ENCODE data around the gene PERM1.
"Not testable (repeated sequence)": the region's sequence is repeated elsewhere in the genome, so short reads cannot be mapped to it uniquely, and the experiment has no call there.

Gene PERM1

GRCh38 chr1:1017397-1018320, 35.8 kb upstream of the PERM1 start:
- not testable (repeated sequence) for DNase-seq (ENCODE audit: low read depth)

DNA sequence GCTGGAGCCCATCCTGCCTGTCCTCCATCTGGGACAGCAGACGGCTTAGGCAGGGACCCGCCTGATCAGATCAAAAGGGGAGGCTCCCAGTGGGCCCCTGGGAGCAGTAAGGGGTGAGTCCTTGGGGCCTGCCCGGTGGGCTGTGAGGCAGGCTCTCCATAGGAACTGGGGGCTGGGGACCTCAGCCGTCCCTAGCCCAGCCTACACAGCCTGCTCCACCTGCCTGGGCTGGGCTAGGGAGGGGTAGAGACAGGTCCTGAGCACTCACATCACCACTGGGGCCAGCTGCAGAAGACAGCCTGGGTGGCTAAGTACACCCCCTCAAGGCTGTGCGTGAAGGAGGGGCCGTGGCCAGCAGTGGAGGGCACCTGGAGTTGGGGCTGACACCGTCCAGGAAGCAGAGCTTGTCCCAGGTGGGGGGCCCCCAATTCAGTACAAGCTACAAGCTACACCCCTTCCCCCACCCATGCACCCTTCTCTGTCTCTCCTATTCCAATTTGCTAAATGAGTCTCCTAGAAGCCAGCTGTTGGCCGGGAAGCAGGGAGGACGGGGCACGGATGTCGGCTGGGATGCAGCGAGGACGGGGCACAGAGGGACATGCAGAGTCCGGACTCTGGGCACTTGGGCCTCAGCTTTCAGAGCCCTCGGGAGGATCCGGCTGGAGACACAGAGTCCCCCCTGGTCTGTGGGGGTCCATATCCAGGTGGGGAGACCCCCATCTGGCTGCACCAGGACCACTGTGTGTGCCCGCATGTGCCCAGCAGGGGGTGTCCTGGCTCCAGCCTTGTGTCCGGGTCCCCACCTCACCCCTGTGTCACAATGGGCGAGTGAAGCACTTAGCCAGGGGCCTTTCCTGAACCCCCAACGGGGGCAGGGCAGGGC, 33.1 kb upstream of the PERM1 start:
- DNase-seq (ENCODE audit: low read depth) = no peak

GRCh38 chr1:1013922-1014648, 32.2 kb upstream of the PERM1 start:
- DNase-seq (ENCODE audit: low read depth) = no peak

DNA sequence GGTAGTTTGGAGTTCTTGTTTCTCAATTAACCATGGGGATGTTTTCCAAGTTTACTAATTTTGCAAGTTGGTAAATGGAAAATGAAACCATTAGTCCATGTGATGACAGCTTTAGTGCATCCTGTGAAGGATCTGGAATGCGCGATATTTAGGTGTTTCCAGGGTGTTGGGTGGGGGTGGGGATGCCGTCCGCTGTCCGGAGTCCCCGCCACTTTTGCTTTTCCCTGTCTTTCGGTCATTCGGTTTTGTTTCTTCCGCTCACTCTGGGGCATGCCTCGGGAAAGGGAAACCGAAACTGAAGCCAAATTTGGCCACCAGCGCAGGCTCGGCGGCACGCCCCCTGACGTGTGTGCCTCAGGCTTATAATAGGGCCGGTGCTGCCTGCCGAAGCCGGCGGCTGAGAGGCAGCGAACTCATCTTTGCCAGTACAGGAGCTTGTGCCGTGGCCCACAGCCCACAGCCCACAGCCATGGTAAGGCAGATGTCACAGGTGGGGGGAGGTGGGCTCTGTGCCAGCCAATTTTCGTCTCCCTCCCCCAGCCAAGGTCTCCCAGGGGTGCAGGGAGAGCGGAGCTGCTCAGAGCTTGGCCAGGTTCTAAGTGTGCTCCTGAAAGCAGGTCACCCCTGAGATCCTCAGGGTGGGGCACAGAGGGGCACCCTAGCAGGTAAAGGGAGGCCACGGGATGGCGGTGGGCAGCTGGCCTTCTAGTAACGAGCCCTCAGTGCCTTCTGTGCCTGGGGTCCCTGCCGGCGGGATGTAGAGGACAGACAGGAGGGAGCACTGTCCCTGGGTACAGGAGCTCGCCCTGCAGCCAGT, 31.4 kb upstream of the PERM1 start, which contains the start of gene ISG15:
Gene ISG15, plus strand, starts transcription at position 393 of the 817 bp plus-strand sequence. Its CDS starts 77 bp downstream, at position 470.
- DNase-seq (ENCODE audit: low read depth) = peak; percentile 78

- DNase-seq (ENCODE audit: low read depth) = not testable (repeated sequence)
Observed at GRCh38 chr1:1012736-1013104, 30.8 kb upstream of the PERM1 start.

GRCh38 chr1:1011396-1011949, 29.6 kb upstream of the PERM1 start:
- no peak for DNase-seq (ENCODE audit: low read depth)

DNA sequence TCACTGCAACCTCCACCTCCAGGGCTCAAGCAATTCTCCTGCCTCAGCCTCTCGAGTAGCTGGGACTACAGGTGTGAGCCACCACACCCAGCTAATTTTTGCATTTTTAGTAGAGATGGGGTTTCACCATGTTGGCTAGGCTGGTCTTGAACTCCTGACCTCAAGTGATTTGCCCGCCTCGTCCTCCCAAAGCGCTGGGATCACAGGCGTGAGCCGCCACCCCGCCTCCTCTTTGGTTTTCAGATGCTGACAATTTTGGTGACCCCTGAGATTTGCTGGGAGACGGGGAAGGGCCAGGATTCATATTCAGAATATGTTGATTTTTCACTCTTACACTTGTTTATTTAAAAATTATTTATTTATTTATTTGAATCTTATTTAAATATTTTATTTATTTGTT, 28.2 kb upstream of the PERM1 start:
- DNase-seq (ENCODE audit: low read depth) = not testable (repeated sequence)

GRCh38 chr1:1006305-1007159, 24.6 kb upstream of the PERM1 start:
- no peak for DNase-seq (ENCODE audit: low read depth)

DNA sequence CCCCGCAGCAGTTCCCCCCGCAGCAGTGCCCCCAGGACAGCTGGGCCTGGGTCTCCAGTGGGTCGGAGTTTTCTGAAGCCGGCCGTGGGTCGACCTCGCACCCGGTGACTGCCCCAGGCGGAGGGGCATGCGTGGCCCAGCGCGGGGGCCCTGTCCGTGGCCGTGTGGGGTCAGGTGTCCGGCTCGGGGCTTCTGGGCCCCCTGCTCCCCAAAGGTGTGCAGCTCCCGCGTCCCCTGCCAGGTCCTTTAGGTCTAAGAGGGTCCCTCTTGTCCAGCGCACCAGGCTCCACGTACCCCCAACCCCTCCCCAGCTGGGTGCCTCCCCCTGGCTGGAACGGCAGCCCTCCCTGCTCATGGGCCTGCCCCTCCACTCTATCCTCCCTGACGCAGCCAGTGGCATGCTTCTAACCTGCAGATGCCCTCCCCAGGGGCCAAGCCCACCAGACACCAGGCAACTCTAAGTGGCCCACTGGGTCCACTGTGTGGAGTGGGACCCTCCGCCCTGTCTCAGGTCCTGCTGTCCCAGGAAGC, 23.9 kb upstream of the PERM1 start:
- no peak for DNase-seq (ENCODE audit: low read depth)

DNA sequence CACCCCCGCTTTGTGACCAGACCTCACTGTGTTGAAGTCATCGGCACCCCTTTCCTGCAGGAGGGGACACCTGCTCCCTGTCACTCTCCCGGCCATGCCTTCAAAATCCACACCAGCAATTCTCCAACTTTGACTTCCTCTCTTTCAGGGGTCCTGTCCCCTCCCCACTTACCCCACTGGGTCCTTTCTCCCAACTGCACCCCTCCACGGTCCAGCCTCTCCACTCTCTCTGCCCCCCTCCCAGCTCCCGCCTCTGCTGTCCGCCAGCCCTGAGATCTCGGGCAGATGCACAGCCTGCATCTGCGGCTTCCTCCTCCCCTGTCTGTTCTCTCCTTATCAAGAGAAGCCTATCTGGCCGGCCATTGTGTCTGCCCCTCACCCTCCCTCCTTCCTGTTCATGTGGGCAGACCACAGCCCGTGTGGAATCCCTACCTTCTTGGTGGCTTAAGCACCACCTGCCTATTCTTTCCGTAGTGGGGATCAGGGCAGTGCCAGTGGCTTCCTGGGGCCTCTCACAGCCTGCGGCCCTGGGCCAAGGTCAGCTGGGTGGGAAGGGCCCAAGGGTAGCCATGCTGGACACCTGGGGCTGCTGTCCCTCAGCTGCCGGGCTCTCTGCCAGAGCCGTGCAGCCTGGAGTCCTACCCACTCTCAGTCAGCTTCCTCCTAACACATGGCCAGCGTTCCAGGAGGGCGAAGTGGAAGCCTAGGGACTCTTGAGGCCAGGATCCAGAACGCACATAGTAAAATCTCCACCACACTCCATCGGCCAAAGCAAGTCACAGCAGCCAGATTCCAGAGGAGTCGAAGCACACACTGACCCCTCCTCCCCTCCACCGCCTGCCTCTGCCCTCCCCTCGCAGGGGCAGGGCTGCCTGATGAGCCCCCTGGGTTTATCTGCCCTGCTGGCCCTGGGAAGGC, 23.1 kb upstream of the PERM1 start:
- no peak for DNase-seq (ENCODE audit: low read depth)

DNA sequence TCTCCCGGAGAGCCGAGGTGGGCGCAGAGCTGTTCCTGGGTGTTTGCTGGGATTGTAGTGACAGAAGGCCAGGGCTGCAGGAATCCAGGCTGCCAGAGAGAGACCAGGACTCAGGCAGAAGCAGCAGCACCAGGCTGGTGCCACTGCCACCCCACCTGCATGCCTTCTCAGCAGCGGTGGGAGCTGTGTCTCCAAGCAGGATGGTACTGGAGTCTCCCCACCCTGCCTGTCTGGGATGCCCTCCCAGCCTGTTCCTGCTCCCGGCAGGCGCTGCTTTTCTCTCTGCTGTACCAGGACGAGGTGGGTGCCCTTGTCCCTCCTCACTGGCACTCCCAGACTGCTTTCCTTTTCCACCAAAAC, 22.5 kb upstream of the PERM1 start:
- DNase-seq (ENCODE audit: low read depth) = no peak

DNA sequence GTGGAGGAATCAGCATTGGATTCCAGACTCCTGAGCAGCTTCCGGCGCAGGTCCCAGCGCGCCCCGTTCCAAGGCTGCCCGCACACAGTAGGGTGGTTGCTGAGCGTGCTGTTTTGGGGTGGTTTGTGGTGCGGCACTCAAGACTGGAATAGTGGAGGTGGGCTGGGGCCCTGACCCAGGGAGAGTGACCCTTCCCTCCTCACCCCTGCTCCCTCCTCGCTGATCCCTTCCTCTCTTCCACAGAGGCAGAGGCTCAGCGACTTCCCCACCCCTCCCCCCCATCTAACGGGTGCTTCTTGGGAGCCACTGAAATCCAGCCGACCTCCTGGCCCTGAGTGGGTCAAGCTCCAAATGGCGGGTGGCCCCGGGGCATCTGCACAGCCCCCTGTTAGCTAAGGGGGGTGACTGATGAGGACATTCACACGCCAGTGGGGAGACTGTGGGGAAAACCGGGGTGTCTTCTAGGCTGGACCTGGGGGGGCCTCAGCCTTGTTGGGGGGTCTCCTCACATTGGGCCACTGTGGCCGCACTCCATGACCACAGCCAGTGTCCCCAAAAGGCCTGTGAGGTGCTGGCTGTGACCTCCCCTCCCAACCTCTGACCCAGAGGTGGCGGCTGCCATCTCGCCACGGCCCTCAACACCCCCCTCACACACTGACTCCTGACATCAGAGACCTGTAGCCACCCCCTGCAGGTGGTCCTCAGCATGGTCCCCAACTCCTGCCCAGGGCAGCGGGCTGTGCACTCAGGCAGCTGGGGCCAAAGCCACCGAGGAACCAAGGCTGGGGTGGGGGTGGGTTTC, 21.9 kb upstream of the PERM1 start:
- no peak for DNase-seq (ENCODE audit: low read depth)

- DNase-seq (ENCODE audit: low read depth) = no peak
Observed at GRCh38 chr1:1001057-1001783, 19.3 kb upstream of the PERM1 start.

- DNase-seq (ENCODE audit: low read depth) = peak; percentile 41
Observed at GRCh38 chr1:1000357-1001056, 18.6 kb upstream of the PERM1 start.

GRCh38 chr1:999725-1000356, 17.9 kb upstream of the PERM1 start, which contains the start of gene HES4:
Gene HES4, minus strand, starts transcription at chr1:1000097. Its CDS starts 124 bp downstream, at chr1:999973.
- DNase-seq (ENCODE audit: low read depth) = peak; percentile 55

Data from stimulated activated CD8-positive, alpha-beta memory T cell treated with anti-CD3 and anti-CD28 coated beads, Interleukin-4, amount 100 ng/mL, for 24 hours (primary cell).